Measurements from ENCODE around the gene ARL6IP4.

GRCh38 chr12:122965851-122966742, 14.4 kb upstream of the ARL6IP4 start, which contains the start of gene ABCB9:
- TF ChIP-seq ARNT (IDR thresholded peaks at IDR 0.05) (no peak), BHLHE40 (IDR thresholded peaks at IDR 0.05; ENCODE audit: borderline replicate concordance) (no peak), SUZ12 (IDR thresholded peaks at IDR 0.05) (no peak), PKNOX1 (IDR thresholded peaks at IDR 0.05) (peak; percentile 88), SP1 (IDR thresholded peaks at IDR 0.05) (no peak), FOXK2 (IDR thresholded peaks at IDR 0.05) (no peak), ZNF384 (IDR thresholded peaks at IDR 0.05) (no peak), HDGF (IDR thresholded peaks at IDR 0.05; ENCODE audit: borderline replicate concordance) (no peak)
